ENCODE data around the gene CARM1. TPM values are rescaled to one million over a fixed set of nuclear protein-coding genes. Genes with fewer than 3 reads are reported as not detected.

The CARM1 gene
- total RNA-seq, 1 donor from 2014 or later, result 43.9 TPM

- no peak for DNase-seq
Observed at GRCh38 chr19:10908380-10908960, 37.1 kb downstream of the CARM1 start.

GRCh38 chr19:10911579-10912363, 40.4 kb downstream of the CARM1 start:
- DNase-seq, result no peak

- DNase-seq, result no peak
Observed at GRCh38 chr19:10912619-10913018, 41.3 kb downstream of the CARM1 start.

- no peak for DNase-seq
Observed at GRCh38 chr19:10913716-10914340, 42.5 kb downstream of the CARM1 start.

- peak; percentile 89 for DNase-seq
Observed at GRCh38 chr19:10915130-10916091, 44.1 kb downstream of the CARM1 start.

- DNase-seq, result no peak
Observed at GRCh38 chr19:10916602-10917001, 45.2 kb downstream of the CARM1 start.

- DNase-seq, result no peak
Observed at GRCh38 chr19:10918359-10918758, 47.0 kb downstream of the CARM1 start.

- no peak for DNase-seq
Observed at GRCh38 chr19:10919352-10920287, 48.3 kb downstream of the CARM1 start.

GRCh38 chr19:10920288-10920655, 48.9 kb downstream of the CARM1 start:
- DNase-seq, result no peak

GRCh38 chr19:10920781-10921180, 49.4 kb downstream of the CARM1 start:
- DNase-seq, result no peak

- DNase-seq, result no peak
Observed at GRCh38 chr19:10921199-10921909, 50.0 kb downstream of the CARM1 start.

- DNase-seq, result no peak
Observed at GRCh38 chr19:10921910-10922637, 50.7 kb downstream of the CARM1 start.

- DNase-seq, result no peak
Observed at GRCh38 chr19:10922638-10923014, 51.3 kb downstream of the CARM1 start.

GRCh38 chr19:10923260-10924112, 52.1 kb downstream of the CARM1 start:
- DNase-seq, result no peak

- no peak for DNase-seq
Observed at GRCh38 chr19:10924597-10924996, 53.2 kb downstream of the CARM1 start.

- DNase-seq, result no peak
Observed at GRCh38 chr19:10927730-10928562, 56.6 kb downstream of the CARM1 start.

- DNase-seq, result peak; percentile 100
Observed at GRCh38 chr19:10928563-10929401, 57.4 kb downstream of the CARM1 start, which contains the start of the genes TIMM29 and YIPF2. TSS of gene TIMM29 (plus strand) at chr19:10928811. CDS start at chr19:10928823, 12 bp downstream. TSS of gene YIPF2 (minus strand) at chr19:10928639. CDS start at chr19:10928410, 229 bp downstream.

Measured in tongue (tissue), 2 donors.